PC-3 (cell line): Measurements from ENCODE around the gene ERRFI1.

Source experiments
- CTCF ChIP-seq: fragments of 300-600 bp; sonication (generic); conservative IDR thresholded peaks from 2 replicates; pipeline ENCODE4 v1.5.1; 2017; ENCODE audit warnings: antibody characterized with exemption, low read depth, mild to moderate bottlenecking, low read length
- EZH2 ChIP-seq: fragments of 300-600 bp; sonication (generic); IDR thresholded peaks from one replicate; pipeline ENCODE4 v1.6.1; 2017; ENCODE audit warnings: antibody characterized with exemption, mild to moderate bottlenecking, low read length; ENCODE audit not compliant: unreplicated experiment
- EZH2phosphoT487 ChIP-seq: fragments of 300-600 bp; sonication (generic); IDR thresholded peaks from 2 replicates; pipeline ENCODE4 v1.6.1; 2018; ENCODE audit warnings: mild to moderate bottlenecking, antibody characterized with exemption, low read length, borderline replicate concordance

- TF ChIP-seq CTCF (no peak), EZH2 (no peak), EZH2phosphoT487 (no peak)
Measured at GRCh38 chr1:8009043-8010002, 16.8 kb downstream of the ERRFI1 start.
